ENCODE measurements around the gene CDC45.

CDC45 gene

GRCh38 chr22:19448739-19449421 lies 30.8 kb upstream of the CDC45 start:
- DNase-seq (ENCODE audit: low read depth, low spot score): no peak

- DNase-seq (ENCODE audit: low read depth, low spot score): no peak
Observed at GRCh38 chr22:19449422-19449767, 30.3 kb upstream of the CDC45 start.

GRCh38 chr22:19450363-19451175 lies 29.2 kb upstream of the CDC45 start:
- DNase-seq (ENCODE audit: low read depth, low spot score): no peak

- DNase-seq (ENCODE audit: low read depth, low spot score): no peak
Observed at GRCh38 chr22:19451570-19451969, 28.1 kb upstream of the CDC45 start.

GRCh38 chr22:19453718-19454117 lies 26.0 kb upstream of the CDC45 start:
- DNase-seq (ENCODE audit: low read depth, low spot score): no peak

GRCh38 chr22:19454156-19454555 lies 25.6 kb upstream of the CDC45 start:
- DNase-seq (ENCODE audit: low read depth, low spot score): no peak

- no peak for DNase-seq (ENCODE audit: low read depth, low spot score)
Observed at GRCh38 chr22:19455033-19455432, 24.7 kb upstream of the CDC45 start.

GRCh38 chr22:19455585-19456370 lies 23.9 kb upstream of the CDC45 start:
- DNase-seq (ENCODE audit: low read depth, low spot score): no peak

GRCh38 chr22:19456541-19456940 lies 23.2 kb upstream of the CDC45 start:
- no peak for DNase-seq (ENCODE audit: low read depth, low spot score)

GRCh38 chr22:19457828-19458428 lies 21.8 kb upstream of the CDC45 start:
- no peak for DNase-seq (ENCODE audit: low read depth, low spot score)

GRCh38 chr22:19460036-19460435 lies 19.7 kb upstream of the CDC45 start:
- DNase-seq (ENCODE audit: low read depth, low spot score): no peak

- no peak for DNase-seq (ENCODE audit: low read depth, low spot score)
Observed at GRCh38 chr22:19461506-19461905, 18.2 kb upstream of the CDC45 start.

GRCh38 chr22:19463008-19463407 lies 16.7 kb upstream of the CDC45 start:
- no peak for DNase-seq (ENCODE audit: low read depth, low spot score)

GRCh38 chr22:19463491-19464469 lies 15.9 kb upstream of the CDC45 start:
- no peak for DNase-seq (ENCODE audit: low read depth, low spot score)

GRCh38 chr22:19464546-19464945 lies 15.2 kb upstream of the CDC45 start:
- DNase-seq (ENCODE audit: low read depth, low spot score): no peak

- DNase-seq (ENCODE audit: low read depth, low spot score): no peak
Observed at GRCh38 chr22:19464975-19465374, 14.7 kb upstream of the CDC45 start.

GRCh38 chr22:19466126-19466716 lies 13.5 kb upstream of the CDC45 start:
- no peak for DNase-seq (ENCODE audit: low read depth, low spot score)

GRCh38 chr22:19466848-19467752 lies 12.6 kb upstream of the CDC45 start:
- DNase-seq (ENCODE audit: low read depth, low spot score): no peak

GRCh38 chr22:19467912-19468311 lies 11.8 kb upstream of the CDC45 start:
- no peak for DNase-seq (ENCODE audit: low read depth, low spot score)
